ENCODE data around the gene ESR1.

Gene ESR1

DNA sequence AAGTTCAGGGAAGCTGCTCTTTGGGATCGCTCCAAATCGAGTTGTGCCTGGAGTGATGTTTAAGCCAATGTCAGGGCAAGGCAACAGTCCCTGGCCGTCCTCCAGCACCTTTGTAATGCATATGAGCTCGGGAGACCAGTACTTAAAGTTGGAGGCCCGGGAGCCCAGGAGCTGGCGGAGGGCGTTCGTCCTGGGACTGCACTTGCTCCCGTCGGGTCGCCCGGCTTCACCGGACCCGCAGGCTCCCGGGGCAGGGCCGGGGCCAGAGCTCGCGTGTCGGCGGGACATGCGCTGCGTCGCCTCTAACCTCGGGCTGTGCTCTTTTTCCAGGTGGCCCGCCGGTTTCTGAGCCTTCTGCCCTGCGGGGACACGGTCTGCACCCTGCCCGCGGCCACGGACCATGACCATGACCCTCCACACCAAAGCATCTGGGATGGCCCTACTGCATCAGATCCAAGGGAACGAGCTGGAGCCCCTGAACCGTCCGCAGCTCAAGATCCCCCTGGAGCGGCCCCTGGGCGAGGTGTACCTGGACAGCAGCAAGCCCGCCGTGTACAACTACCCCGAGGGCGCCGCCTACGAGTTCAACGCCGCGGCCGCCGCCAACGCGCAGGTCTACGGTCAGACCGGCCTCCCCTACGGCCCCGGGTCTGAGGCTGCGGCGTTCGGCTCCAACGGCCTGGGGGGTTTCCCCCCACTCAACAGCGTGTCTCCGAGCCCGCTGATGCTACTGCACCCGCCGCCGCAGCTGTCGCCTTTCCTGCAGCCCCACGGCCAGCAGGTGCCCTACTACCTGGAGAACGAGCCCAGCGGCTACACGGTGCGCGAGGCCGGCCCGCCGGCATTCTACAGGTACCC lies at the start of gene ESR1:
ESR1 (plus strand) TSS at position 170 of the 858 bp plus-strand sequence; CDS start at position 401, 231 bp downstream.
- no peak for DNase-seq

DNA sequence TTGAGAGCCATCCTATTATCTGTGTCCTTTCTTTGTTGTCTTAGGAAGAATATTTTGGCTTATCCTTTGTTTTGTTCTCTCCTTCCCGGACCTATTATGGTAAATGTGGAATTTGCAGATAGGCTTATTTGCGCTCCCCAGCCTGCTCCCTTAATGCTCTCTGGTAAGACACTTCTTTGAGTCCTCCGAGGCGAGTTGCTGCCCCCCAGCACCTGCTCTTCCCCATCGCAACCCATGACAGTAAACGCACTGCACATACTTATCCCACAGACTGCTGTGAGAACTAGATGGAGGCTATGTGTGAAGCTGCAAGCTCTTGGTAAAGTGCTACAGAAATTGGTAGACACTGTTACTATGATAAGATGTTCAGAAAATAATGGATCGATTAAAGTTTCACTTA lies 47.0 kb upstream of the ESR1 start:
- no peak for DNase-seq

DNA sequence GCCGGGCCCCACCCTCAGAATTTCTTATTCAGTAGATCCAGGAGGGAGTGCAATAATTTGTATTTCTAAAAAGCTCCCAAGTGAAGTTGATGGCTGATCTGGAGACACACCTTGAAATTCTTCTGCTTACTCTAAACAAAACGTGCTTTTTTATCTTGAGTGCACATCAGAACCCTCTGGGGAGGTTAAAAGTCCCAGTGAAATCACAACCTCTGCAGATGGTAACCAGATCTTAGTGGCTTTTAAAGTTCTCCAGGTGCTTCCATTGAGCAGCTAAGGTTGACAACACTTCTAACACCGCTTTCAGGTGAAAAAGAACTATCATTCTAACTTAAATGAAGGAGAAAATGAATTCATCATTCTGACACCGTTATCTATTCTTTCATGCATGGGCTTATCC lies 45.6 kb upstream of the ESR1 start:
- no peak for DNase-seq

DNA sequence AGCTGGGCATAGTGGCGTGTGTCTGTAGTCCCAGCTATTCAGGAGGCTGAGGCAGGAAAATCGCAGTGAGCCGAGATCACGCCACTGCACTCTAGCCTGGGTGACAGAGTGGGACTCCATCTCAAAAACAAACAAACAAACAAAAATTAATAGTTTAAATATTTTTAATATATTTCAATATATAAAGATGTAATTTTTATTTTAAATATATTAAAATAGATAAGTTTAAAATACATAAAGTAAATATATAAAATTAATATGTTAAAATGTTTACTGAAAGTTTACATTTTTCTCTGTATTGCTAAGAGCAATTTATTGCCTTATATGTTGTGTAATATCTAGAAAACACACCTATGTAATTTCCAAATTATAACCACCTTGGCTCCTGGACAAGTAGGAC lies 44.7 kb upstream of the ESR1 start:
- DNase-seq, result no peak

DNA sequence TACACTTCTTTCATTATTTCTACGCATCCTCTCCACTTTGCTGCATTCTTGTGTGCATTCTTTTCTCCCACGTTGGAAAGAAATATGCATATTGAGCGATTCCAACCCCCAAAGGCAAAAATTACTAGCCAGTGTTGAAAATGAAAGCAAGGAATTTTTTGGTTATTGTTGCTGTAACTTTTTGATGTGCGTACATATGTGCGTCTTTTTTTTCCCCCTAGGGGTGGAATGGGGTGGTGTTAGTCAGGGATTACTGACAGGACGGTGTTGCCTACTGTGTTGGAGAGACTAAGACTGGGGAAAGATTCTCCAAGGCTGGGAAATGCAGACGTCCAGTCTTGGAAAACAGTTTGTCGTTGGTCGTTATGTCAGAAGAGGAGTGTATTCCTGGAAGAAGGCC lies 44.2 kb upstream of the ESR1 start:
- no peak for DNase-seq

DNA sequence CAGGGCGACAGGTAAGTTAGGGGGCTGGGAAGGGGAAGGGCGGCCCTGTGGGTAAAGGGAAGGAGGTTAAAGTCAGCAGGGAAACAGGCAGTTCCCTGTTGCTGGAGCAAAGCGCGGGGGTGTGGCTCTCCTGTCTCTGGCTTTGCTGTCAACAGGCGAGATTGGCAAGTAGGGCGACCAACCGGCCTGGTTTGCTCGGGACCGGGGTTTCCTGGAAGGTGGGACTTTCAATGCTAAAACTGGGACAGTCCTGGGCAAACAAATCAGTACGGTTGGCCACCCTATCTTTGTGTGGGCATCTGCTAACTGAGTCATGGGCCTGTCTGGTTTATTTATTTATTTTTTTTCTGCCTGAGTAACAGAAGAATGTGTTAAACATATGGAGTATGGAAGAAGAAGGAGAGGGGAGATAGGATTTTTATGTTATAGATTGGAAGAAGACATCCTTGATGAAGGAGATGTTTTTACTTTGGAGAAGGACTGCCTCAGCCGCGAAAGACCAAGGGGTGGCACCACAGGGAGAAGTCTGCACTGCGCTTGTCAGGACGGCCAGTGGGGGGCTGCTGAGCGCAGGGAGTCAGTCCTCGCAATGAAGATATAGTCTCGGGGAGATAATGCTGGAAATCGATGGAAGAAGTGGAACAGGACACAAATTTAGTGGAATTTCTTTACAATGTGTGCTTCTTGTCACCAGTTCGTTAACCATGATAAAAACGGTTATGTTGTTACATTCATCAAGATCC lies 43.4 kb upstream of the ESR1 start:
- no peak for DNase-seq

DNA sequence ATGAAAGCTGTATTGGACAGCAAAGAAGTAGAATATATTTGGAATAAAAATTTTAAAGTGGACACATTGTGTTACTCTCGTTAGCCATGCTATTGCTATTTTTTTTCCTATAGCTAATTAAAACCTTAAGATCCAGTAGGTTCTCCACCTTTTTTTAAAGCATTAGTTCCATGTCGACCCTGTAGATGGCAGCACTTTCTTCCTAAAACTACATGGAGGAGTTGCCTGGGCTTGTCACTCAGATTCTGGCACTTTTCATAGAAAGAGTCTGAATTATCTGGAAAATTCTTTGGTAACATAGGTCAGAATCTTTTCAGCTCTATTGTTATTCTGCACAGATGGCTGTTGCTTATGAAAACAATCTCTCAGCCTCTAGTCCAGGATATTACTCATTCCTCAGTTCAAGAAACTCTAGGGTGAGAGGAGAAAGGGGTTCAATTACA lies 42.0 kb upstream of the ESR1 start:
- no peak for DNase-seq

DNA sequence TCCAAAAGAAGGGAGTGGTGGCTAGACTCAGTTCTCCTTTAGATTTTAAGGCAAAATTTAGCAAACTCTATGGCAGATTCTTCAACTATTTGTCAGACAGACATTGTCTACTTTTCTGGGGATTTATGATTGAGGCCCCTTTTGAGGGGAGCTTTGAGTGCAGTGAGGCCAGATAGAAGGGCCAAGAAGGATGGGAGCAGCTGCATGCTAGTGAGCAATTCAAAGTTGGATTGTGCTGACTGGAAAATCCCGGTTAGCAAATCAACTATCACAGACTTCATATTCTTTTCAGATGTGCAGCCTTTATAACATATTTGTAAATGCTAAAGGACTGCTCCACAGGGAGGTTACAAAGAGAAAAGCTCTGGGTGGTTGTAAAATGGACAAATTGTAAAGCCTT lies 35.0 kb upstream of the ESR1 start:
- no peak for DNase-seq

DNA sequence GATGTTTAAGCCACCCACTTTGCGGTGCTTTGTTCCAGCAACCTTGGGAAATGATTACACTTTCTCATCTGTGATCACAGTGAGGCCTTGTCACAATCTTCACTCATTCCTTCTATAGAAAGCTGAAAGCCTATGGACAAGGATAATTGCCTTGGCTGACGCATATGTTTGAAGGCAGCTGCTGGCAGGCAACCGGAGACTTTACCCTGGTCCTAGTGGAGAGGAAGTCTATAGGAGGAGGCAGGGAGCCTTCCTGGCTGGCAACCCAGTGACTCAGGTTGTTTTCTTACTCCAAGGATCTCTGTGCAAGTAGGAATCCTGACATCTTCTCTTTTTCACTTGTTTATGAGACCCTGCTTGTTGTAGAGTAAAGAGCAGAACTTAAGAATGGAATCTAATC lies 34.1 kb upstream of the ESR1 start:
- no peak for DNase-seq

DNA sequence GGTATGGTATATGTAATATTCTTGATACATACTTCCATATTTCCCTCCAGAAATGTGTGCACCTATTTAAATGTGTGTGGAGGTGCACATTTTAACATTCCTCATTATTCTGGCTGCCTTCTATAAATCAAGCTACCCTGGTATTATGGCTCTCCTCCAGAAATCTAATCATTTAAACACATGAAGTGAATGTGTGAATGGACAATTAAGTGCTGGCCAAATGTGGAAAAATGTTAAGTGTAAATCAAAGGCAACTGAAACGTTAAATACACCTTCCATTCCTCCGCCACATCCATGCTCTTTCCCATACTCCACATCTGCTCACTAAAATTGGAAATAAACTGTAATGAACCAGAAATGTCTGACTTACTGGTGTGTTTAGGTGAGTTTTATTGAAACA lies 24.9 kb upstream of the ESR1 start:
- no peak for DNase-seq

DNA sequence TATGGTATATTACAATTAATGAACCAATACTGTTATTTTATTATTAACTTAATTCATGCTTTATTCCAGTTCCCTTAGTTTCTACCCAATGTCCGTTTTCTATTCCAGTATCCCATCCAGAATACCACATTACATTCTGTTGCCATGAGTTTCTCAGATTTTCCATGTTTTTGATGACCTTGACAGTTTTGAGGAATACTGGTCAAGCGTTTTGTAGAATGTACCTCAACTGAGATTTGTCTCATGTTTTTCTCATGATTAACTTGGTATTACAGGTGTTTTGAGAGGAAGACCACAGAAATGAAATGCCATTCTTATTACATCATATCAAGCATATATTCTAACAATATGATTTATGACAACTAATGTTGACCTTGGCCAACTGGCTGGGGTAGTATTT lies 23.8 kb upstream of the ESR1 start:
- DNase-seq, result no peak

DNA sequence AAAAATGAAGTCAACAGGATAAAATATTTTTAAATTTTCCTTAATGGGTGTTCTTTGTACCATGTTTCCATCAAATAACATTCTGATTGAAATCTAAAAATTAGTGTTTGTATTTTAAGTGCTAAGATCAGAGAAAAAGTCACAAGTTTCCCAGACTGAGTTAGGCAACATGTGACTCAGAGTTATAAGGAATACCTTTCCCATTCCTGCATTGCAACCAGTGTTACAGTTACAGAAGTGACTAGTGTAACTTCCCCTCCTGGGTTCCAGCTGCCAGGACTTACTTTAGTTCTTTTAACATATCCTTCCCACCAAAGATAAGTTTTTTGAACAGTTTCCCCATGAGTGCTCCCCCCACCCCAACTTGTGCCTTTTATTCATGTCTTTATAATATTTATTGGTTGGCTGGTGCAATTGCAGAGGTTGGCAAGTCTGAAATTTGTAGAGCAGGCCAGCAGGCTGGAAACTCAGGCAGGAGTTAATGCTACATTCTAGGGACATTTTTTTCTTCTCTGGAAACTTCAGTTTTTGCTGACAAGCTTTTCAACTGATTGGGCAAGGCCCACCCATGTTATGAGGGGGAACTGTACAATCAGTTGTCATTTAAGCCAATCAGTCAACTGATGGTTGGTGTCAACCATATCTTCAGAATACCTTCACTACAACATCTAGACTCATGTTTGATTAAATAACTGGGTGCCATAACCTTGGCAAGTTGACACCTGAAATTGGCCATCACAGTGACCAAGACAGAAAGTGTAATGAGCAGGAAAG lies 22.9 kb upstream of the ESR1 start:
- DNase-seq, result no peak

DNA sequence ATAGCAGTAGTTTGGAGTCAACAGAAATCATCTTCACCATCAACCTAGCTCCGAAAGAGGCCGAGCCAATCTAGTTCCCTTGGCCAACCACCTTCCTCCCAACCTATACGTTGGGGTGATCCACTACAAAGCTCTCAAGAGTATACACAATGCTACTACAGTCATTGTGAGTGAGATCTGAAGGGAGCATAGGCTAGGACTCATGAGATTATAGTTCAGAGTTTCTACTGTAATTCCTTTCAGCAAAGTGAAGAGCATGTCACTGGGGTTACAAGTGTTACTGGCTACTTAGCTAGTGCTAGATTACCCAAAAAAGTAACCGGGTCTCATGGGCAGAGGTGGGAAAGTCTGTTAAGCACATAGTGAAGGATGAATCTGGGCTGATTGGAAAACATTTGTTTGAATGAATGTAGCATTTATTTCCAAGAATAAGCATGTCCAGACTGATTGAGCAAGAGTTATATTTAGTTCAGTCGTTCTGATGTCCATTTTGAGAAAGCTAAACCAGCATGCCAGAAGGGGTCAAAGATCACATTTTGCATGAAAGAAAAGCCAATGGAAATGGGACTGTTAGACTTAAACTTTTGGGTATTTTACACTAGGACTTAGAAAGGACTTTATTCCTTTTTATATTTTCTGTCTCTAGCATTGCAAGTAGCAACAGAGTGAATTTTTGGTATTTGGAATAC lies 10.5 kb upstream of the ESR1 start:
- DNase-seq, result no peak

DNA sequence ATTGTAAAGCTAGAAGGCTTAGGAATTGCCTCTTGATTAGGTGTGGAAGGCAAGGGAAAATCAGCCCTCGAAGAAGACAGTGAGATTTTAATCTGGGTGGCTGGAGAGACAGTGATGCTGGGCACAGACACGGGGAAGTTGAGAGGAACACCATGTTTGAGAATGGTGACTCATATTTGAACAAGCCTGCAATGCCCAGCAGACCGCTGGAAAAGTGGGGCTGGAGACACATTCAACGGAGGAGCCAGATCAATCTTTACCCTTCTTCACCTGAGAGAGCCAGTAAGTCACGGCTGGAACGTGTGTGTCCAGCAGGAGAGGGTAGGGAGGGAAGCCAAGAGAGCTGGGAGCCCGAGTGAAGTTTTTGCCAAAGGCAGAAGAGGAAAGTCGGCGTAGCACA lies 3.7 kb upstream of the ESR1 start:
- no peak for DNase-seq

DNA sequence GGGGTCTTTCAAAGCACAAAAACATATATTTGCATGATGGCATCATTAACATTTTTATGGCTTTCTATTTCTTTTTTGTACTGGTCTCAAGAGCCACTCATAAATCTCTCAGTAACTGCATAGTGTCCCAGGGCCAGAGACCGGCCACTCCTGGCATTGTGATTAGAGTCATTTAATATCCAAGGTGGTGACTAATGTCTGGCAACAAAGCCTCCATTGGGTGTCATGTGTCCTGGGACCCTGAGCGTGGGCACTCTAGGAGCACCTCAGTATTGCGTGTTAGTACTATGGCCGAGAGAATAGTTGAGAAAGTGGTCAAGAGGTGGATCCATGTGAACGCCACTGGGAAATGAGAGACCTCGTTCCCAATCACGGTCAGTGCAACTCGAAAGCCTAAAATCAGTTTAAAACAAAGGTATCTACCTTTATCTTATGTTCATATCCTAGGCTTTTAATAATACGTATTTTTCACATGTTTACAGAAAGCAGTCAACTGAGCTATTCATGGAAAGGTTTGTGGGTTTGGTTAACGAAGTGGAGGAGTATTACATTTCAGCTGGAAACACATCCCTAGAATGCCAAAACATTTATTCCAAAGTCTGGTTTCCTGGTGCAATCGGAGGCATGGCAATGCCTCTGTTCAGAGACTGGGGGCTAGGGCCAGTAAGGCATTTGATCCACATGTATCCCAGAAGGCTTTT lies 2.7 kb upstream of the ESR1 start:
- no peak for DNase-seq

DNA sequence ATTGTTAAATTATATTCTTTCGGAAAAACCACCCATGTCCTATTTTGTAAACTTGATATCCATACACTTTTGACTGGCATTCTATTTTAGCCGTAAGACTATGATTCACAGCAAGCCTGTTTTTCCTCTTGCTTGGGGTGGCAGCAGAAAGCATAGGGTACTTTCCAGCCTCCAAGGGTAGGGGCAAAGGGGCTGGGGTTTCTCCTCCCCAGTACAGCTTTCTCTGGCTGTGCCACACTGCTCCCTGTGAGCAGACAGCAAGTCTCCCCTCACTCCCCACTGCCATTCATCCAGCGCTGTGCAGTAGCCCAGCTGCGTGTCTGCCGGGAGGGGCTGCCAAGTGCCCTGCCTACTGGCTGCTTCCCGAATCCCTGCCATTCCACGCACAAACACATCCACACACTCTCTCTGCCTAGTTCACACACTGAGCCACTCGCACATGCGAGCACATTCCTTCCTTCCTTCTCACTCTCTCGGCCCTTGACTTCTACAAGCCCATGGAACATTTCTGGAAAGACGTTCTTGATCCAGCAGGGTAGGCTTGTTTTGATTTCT lies 2.1 kb upstream of the ESR1 start:
- DNase-seq, result no peak

DNA sequence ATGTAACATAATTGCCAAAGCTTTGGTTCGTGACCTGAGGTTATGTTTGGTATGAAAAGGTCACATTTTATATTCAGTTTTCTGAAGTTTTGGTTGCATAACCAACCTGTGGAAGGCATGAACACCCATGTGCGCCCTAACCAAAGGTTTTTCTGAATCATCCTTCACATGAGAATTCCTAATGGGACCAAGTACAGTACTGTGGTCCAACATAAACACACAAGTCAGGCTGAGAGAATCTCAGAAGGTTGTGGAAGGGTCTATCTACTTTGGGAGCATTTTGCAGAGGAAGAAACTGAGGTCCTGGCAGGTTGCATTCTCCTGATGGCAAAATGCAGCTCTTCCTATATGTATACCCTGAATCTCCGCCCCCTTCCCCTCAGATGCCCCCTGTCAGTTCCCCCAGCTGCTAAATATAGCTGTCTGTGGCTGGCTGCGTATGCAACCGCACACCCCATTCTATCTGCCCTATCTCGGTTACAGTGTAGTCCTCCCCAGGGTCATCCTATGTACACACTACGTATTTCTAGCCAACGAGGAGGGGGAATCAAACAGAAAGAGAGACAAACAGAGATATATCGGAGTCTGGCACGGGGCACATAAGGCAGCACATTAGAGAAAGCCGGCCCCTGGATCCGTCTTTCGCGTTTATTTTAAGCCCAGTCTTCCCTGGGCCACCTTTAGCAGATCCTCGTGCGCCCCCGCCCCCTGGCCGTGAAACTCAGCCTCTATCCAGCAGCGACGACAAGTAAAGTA lies 547 bp upstream of the ESR1 start:
- no peak for DNase-seq

DNA sequence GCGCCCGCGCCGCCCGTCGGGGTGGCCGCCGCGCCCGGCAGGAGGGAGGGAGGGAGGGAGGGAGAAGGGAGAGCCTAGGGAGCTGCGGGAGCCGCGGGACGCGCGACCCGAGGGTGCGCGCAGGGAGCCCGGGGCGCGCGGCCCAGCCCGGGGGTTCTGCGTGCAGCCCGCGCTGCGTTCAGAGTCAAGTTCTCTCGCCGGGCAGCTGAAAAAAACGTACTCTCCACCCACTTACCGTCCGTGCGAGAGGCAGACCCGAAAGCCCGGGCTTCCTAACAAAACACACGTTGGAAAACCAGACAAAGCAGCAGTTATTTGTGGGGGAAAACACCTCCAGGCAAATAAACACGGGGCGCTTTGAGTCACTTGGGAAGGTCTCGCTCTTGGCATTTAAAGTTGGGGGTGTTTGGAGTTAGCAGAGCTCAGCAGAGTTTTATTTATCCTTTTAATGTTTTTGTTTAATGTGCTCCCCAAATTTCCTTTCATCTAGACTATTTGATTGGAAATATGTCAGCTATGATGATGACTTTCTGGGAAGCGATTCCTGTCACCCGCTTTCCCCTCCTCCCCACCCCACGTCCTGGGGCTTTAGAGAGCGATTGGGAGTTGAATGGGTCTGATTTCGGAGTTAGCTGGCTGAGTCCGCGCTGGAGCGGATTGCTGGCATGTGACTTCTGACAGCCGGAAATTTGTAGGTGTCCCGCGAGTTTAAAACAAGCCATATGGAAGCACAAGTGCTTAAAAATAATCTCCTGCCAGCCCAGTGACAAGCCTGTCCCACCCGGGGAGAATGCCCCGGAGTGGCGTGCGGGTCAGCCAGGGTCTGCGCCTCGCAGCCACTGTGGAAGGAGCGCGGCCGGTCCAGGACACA lies 1.1 kb downstream of the ESR1 start:
- no peak for DNase-seq

DNA sequence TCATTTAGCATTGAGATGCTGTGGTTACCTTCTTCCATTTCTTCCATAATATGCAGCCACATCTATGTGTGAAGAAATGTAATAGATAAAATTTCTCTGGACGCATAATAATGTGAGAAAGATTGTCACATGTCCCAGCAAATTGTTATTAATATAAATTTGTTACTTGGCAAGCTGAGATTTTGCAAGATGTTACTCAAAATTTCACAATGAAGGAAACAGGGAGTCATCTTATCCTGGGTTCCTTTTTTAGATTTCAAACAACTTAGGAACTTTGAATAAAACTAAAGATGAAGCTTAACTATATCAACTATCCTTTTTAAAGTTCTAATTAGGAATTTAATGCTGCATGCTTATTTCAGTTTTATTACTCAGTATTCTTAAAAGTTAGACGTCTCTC lies 3.6 kb downstream of the ESR1 start:
- no peak for DNase-seq

DNA sequence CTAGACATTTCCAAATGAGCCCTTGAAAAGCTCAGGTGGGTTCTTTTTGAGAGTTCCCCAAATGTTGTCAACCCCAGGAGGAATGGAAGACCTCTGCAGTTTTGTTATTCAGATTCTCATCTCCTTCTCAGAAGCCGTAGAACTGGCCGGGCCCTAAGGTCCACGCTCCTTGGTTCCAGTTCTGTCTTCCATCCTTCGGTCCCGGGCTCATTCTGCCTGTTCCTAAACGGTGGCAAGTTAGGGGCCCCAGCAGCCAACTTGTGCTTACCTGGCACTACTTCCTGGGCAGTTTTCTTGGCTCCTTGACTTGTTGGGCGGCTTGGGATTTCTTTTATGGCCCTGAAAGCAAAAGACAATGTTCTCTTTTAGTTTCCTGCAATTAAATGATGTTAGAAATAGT lies 6.4 kb downstream of the ESR1 start:
- no peak for DNase-seq
